GM21529 (cell line): ENCODE measurements around the gene MTA1.

ENCODE experiments used
- ATAC-seq: cut with Tn5 transposase; IDR thresholded peaks from one replicate; pipeline ENCODE4 v1.9.1; 2021; ENCODE audit not compliant: unreplicated experiment

The MTA1 gene

DNA sequence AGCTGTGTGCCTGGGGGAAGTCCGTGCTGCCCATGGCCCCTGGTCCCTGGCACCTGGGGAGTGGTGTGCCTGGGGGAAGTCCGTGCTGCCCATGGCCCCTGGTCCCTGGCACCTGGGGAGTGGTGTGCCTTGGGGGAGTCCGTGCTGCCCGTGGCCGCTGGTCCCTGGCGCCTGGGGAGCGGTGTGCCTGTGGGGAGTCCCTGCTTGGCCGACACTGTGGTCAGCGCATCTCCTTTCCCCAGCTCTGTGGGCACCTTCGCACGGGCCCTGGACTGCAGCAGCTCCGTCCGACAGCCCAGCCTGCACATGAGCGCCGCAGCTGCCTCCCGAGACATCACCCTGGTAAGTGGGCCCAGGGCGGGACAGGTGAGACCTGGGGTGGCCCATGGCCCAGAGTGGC, 40.5 kb downstream of the MTA1 start:
- ATAC-seq = no peak

DNA sequence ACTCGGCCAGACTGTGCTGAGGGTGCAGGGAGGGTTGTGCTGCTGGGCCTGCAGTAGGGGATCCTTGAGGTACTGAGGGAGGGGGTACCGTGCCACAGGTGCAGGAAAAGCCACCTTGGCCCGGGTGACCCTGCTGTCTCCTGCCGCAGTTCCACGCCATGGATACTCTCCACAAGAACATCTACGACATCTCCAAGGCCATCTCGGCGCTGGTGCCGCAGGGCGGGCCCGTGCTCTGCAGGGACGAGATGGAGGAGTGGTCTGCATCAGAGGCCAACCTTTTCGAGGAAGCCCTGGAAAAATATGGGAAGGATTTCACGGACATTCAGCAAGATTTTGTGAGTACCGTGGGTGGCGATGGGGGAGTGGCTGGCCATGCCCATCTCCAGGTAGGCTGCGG, 41.0 kb downstream of the MTA1 start:
- ATAC-seq = no peak

DNA sequence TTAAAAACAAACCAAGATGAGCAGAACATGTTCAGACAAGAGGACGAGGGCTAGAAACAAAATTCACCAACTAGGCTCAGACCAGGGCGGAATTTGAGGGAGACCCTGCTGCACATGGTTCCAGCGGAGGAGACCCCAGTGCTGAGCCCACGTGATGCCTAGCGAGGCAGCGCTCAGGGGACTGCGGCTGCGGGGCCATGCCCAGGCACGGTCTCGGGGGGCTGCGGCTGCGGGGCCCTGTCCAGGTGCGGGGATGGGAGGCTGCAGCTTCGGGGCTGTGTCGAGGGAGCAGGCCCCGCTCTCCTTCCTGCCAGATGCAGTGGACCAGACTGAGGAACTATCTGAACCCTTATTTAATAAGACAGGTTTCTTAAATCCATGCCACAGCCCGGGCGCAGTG, 42.3 kb downstream of the MTA1 start:
- ATAC-seq = no peak

DNA sequence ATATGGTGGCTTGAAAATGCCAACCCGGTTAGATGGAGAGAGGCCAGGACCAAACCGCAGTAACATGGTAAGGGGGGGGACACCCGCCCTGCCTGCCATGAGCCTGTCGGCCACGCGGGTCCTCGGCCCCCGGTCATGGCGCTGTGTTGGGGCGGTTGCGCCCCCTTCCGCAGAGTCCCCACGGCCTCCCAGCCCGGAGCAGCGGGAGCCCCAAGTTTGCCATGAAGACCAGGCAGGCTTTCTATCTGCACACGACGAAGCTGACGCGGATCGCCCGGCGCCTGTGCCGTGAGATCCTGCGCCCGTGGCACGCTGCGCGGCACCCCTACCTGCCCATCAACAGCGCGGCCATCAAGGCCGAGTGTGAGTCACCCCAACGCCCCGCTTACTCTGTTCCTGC, 44.9 kb downstream of the MTA1 start:
- no peak for ATAC-seq

DNA sequence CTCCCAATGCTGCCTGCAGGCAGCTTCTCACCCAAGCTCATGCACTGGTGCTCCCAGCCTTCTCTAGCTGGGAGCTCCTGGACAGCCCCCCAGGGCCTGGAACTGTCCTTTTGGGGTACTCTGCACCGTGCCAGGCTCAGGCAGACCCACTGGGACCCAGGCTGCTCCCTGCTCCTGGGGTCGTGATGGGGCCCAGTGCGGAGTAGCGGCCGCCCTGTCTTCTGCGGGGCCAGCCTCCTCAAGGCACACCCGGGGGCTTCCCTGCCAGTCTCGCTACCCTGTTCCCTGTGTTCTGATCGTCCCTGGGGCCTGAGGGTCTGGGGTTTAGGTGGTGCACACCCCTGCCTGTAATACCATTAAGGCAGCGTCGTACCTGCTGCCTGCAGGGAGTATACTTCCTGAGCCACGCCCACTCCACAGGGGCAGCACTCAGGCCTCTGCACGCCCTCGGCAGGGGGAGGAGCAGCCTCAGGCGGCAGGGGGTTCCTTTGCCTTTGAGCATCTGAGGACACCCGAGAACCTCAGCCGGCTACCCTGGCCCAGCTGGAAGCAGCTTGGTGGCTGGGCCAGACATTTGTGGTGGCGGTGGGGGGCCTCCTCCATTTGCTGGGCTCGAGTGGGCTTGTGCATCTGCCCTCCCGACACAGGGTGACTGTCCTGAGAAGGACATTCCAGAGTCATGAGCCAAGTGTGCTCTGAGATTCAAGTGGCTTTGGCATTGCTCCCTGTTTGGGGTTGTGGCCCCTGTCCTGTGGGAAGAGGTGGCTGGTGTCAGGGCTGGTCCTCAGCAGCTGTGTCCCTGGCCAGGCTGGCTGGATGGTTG, 45.8 kb downstream of the MTA1 start:
- ATAC-seq = no peak

DNA sequence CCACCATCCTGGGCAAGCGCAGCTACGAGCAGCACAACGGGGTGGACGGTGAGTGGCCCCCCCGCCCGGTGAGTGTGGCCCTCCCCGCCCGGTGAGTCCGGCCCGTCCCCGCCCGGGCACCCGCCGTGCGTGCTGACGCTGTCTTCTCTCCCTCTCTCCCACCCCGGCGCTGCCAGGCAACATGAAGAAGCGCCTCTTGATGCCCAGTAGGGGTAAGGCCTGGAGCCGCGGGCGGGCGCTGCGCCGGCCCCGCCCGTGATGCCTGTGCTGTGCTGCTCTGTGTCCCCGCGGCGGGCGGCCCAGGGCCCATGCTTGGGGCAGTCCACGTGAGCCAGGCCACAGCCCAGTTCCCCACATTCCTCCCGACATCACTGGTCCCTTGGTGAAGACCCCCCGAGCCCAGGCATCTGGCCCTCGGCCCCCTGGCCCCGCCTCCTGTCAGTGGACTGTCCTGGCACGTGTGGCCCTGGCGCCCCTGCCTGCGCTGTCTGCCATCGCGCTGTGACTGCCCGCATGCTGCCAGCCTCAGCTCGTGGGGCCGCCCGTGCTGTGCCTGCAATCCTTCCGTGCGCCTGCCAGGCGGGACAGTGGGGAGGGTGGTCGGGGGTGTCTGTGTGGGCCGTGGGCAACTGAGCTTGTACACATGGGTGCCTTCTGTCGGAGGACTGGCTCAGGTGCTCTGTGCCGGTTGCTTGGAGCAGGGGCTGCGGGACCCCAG, 47.1 kb downstream of the MTA1 start:
- ATAC-seq = no peak

DNA sequence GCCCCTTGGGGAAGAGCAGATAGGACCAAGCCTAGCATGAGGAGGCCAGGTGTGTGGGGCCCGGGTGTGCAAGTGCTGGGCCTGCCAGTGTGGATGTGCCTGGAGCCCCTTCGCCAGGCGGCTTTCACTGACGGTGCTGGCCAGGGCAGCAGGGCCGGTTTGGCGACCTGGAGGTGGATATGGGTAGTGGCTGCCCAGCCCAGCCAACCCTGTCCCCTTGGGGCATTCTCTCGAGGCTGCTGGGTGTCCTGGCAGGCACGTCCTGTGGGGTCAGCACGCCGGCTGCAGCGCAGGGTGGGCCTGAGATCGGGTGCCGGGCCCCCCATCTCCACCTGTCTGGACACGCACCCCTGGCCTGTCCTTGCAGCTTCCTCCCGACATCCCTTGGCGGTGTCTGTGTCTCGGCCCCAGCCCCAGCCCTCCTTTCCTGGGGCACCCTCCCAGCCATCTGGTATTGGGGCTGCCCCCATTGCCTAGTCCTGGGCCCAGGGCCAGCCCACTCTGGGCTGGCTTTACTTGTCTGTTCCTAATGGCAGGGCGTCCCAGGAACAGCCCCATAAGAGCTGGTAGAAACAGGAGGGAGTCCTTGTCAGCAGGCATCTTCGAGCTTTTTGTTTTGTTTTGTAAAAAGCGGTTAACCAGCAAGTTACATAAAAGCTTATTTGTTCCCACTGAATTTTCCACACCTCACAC, 47.8 kb downstream of the MTA1 start:
- no peak for ATAC-seq

DNA sequence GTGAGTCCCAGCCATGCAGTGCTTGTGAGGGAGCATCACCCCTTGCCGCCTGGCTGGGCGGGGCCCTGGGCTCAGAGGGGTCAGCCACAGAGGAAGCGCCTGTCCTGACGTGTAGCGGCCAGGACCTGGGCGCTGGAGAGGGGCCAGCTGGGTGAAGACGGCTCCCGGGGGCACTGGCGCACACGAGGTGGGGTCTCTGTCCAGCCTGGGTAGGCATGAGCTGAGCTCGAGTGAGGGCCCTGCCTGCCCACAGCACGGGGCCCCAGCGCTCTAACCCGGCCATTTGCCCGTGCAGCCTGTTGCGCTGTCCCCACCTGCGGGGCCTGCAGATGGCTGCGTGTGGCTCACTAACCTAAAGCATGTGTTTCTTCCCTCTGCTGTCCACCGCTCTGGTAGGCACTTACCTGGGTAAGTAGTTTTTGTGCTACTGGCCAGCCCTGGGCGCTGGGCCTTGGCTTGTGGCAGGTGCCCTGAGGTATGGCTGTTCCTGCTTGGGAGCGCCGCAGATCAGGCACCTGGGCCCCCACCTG, 48.4 kb downstream of the MTA1 start:
- ATAC-seq = no peak

DNA sequence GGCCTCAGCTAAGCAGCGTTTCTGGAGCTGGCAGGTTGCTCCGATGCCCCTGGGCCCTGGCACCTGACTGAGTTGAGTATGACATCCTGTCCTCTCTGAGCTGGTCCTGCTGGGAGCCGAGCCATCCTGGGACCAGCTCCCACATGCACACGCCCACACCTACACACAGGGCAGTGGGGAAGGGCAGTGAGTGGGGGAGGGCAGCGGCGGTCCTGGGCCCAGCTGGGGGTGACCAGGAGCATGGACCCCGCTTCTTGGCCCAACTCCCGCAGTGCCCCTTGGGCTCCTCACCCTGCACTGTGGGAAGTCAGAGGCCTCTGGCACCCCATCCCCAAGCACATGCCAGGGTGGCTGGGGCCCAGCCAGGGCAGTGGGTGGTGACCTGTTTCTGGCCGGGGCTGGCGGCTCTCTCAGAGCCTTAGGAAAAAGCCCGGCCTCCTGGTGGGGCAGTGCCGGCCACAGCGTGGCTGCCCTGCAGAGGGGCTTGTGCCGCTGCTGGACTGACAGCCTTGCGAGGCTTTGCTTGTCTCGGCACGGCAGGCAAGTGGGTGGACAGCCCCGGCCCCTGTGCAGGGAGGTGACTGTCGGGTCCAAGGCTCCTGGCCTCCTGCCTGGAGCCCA, 49.1 kb downstream of the MTA1 start:
- no peak for ATAC-seq

DNA sequence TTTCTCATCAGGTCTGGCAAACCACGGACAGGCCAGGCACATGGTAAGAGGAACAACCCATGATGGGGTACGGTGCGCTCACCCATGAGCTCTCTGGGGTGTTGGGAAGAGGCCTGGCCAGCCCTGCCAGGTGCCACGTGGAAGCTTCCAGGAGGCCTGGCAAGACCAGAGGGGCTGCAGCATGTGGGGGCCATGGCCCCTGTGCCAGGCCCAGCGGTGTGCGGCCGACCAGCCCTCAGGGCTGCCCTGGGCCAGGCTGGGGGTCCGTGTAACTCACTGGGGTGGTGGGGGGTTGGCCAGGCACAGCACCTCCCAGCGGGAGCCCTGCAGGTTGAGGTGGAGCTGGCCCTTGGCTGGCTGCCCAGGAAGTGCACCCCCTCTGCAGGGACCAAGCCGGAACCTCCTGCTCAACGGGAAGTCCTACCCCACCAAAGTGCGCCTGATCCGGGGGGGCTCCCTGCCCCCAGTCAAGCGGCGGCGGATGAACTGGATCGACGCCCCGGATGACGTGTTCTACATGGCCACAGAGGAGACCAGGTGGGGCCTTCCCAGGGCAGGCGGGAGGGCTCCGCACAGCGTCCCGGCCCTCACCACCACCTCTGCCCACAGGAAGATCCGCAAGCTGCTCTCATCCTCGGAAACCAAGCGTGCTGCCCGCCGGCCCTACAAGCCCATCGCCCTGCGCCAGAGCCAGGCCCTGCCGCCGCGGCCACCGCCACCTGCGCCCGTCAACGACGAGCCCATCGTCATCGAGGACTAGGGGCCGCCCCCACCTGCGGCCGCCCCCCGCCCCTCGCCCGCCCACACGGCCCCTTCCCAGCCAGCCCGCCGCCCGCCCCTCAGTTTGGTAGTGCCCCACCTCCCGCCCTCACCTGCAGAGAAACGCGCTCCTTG, 50.1 kb downstream of the MTA1 start:
- no peak for ATAC-seq

DNA sequence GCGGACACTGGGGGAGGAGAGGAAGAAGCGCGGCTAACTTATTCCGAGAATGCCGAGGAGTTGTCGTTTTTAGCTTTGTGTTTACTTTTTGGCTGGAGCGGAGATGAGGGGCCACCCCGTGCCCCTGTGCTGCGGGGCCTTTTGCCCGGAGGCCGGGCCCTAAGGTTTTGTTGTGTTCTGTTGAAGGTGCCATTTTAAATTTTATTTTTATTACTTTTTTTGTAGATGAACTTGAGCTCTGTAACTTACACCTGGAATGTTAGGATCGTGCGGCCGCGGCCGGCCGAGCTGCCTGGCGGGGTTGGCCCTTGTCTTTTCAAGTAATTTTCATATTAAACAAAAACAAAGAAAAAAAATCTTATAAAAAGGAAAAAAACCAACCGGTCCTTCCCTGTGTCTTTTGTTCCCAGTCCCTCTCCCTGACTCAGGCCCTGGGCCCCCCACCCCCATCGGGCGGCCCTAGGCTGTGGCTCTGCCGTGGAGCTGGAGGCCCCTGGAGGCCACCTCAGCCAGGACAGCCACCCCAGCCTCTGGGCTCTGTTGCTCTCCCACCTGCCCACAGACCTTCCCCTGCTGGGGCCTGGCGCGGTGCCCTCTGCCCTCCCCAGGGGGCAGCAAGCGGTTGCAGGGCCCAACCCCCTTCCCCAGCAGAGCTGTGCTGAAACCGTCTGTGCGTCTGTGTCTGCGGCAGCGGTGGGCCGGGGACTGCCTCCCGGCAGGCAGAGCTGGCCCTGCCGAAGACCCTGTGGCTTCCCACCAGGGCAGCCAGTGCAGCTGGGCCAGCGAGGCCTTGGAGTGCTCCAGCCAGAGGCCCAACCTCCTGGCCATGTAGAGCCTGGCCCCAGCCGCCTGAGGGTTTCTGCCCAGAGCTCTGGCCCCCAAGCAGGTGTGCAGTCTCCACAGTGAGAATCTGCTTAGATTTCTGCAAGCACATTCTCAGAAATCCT, 51.0 kb downstream of the MTA1 start:
- no peak for ATAC-seq

DNA sequence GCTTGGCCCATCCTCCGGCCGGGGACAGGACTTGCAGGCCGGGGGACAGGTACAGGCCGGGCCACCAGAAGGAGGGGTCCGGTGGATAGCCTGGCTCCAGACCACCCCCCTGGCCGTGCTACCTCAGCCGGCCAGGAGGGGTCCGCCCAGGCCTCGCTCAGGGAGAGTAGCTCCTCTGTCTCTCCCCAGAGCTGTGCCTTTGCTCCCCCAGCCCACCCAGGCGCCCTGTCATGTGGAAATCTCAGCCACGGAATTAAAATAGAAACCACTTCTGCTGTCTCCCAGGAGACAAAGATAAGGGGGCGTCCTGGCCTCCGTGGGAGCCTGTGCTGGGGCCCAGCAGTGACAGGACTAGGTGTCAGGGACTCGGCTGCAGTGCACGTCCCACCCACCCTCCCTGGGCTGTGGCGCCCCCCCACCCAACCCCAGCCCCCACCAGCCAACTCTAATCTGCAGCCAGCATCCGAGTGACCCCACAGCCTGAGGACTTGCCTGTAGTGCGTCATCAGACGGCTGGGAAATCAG, 51.7 kb downstream of the MTA1 start:
- no peak for ATAC-seq

DNA sequence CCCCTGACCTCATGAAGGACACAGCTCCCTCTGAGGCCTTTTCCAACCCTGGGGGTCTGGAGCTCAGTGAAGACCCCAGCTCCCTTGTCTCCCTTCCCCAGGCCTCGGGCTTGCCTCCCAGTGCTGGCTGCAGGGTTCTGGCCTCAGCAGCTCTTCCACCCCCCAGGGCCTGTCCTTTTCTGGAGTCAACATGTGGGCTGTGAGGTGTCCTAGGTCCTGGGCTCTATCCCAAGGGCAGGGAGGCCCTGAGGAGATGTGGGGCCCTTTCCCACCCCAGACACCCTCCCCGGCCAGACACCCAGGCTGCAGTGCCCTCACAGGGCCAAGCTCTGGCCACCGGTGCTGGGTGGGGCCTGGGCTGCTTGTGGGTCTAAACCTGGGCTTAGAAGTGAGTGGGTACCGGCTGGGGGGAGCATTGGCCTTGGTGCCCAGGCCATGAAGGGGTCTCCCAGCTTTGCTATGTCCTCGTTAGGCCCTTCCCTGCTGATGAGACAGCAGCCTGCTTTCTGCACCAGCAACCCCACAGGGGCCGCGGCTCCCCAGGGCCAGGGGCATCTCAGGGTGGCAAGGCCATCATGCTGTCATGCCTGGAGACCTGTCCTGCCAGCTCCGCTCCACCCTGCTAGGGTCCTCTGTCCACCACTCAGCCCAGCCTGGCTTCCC, 52.3 kb downstream of the MTA1 start:
- ATAC-seq = no peak

DNA sequence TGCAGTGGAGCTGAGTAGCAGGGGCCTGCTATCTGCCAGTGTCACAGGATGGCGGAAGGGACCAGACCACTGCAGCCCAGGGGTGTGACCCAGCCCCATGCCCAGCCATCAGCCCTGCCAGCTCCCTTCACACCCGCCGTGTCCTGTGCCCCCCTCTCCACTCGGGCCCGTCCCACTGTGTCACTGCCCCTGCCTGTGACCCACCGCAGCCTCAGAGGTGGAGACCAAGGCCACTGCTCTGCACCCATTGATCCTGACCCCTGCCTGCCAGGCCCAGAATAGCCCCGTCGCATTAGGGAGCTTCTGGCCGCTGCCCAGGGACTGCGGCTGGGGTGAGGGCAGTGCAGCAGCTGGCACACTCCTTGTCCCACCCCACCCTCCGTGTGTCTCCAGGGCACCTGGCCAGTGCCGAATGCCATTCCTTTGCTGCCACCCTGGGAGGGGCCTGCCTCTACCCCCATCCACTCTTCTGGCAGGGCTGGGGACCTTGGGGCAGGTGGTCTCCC, 52.9 kb downstream of the MTA1 start:
- ATAC-seq = no peak

DNA sequence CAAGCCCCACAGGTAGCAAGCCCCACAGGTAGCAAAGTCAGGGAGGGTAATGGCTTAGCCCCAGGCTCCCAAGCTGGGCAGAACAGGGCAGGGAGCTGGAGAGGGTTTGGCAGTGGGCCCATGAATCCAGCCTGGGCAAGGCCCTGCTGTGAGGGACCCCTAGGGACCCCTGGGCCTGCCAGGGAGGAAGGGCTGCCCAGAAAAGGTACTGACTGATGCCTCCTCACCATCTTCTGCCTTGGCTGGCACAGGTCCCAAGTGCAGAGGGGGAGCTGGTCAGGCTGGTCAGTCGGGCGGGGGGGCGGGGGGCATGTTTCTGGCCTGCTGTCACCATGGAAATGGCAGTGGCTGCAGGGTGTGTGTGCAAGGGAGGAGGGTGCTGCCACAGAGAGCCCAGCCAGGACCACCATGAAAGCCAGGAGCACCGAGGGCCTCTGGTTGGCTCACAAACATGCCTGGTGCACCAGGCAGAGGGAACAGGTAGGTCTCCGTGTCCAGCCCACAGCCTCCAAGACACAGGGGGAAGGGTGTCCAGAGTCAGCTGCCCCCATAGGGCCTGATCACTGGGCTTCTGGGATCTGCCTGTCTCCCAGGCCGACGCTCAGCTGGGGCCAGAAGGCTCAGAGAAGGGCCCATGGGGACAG, 53.5 kb downstream of the MTA1 start:
- ATAC-seq = no peak

DNA sequence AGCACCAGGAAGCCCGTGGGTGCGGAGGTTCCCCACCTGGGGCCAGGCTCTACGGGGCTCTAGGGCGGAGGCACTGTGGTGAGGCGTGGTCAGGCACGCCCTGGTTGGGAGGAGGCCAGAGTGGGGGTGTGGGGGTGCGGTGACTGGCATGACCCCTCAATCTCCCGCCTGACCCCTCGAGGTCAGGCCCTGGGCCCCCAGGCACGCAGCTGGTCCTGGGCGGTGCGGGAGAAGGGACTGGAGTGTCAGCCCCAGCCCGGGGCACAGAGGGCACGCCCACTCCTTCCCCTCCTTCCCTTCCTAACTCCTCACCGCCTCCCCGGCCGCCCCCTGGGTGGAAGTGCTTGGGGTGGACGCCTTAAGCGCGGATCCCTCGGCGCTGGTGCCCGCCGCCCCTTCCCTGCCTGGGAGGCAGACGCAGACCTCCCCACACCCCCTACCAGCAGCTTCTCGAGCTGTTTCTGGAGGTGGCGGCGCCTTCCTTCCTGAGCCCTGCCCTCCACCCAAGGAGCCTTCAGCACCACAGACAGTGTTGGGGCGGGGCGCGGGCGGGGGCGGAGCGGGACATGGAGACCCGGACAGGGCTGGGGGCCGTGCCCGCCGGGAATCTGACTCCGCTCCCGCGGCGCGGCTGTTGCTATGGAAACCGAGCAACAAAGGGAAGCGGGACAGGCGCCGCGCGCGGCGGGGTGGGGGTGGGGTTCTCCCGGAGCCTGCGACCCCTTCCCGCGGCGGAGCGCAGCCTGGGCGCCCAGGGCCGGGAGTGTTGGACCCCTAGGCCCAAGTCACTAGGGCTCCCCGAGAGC, 54.3 kb downstream of the MTA1 start:
- no peak for ATAC-seq
